Thoracic aorta (tissue), 2 donors: ENCODE data around the gene SETD9. TPM values are rescaled to one million over a fixed set of nuclear protein-coding genes. Genes with fewer than 3 reads are reported as not detected.

Experiments used
- ATAC-seq: fragments of 150-250 bp; one replicate; pipeline ENCODE4 v1.8.0; 2017; ENCODE audit warnings: low read depth; ENCODE audit not compliant: insufficient number of reproducible peaks, low FRiP score
- DNase-seq: peaks from one replicate; pipeline ENCODE4 v3.0.0-alpha.2; 2020; ENCODE audit warnings: low spot score
- H3K27ac ChIP-seq, 2 donors: fragments of 200-600 bp; sonication (generic); 1 replicate in 1 of 2; 2 replicates in 1 of 2; pipeline ENCODE4 v1.5.1; 2016; ENCODE audit warnings: mild to moderate bottlenecking in 2 of 2, moderate library complexity in 2 of 2
- H3K27me3 ChIP-seq: fragments of 200-600 bp; sonication (generic); replicated peaks from 2 replicates; pipeline ENCODE4 v1.6.0; 2016; ENCODE audit warnings: mild to moderate bottlenecking; ENCODE audit not compliant: insufficient read depth
- H3K36me3 ChIP-seq: fragments of 200-600 bp; sonication (generic); one replicate; pipeline ENCODE4 v1.5.1; 2016
- H3K4me1 ChIP-seq, 2 donors: fragments of 200-600 bp; sonication (generic); 1 replicate in 1 of 2; 2 replicates in 1 of 2; pipeline versions ENCODE4 v1.5.1 to v1.6.0; 2016; ENCODE audit warnings: low read depth in 2 of 2, mild to moderate bottlenecking in 1 of 2; ENCODE audit not compliant: control insufficient read depth in 1 of 2
- H3K4me3 ChIP-seq: fragments of 200-600 bp; sonication (generic); 2 replicates; pipeline ENCODE4 v1.5.1; 2016; ENCODE audit warnings: mild to moderate bottlenecking
- H3K9me3 ChIP-seq: fragments of 200-600 bp; sonication (generic); 2 replicates; pipeline ENCODE4 v1.5.1; 2016
- CTCF ChIP-seq: fragments of 200-600 bp; sonication (generic); IDR thresholded peaks from one replicate; pipeline ENCODE4 v1.5.1; 2019; ENCODE audit warnings: antibody characterized with exemption
- total RNA-seq, 2 donors: library from RNA; depleted of rRNA; stranded (reverse); fragments of >200 nt; gene quantifications; one replicate each; pipeline versions ENCODE4 v1.1.0 to v1.2.3, GENCODE V29; 2016

Gene SETD9
- total RNA-seq, 2 donors from 2014 or later: 5.1 to 8.8 TPM

DNA sequence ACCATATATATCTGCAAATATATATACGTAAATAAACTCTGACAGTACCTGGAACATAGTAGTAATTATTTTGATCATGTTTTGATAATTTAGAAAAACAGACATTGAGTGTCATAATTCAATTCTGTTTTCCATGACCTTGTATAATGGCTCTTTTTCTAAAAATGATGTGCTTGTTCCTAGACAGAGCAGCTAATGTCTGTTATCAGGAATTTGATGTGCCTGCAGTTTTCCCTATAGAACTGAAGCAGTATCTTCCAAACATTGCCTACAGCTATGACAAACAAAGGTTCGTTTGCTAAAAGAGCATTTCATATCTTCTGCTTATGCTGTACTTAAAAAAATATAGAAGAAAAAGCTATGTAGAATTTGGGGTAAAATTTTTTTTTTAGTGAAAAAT lies 5.3 kb downstream of the SETD9 start:
- Histone ChIP-seq H3K9me3 (no peaks in the 10 kb centered on the region), H3K36me3 (no peaks in the 10 kb centered on the region), H3K27me3 (no peaks in the 10 kb centered on the region), H3K4me1 (peaks cover 4 to 7% of the 10 kb centered on the region in 2 donors), H3K4me3 (no peak overlapping the region), H3K27ac (no peak overlapping the region)
- DNase-seq: no peak
- TF ChIP-seq CTCF: no peak
- no peak for ATAC-seq

GRCh38 chr5:56917534-56917933 lies 8.1 kb downstream of the SETD9 start:
- H3K27me3 ChIP-seq: no peaks in the 10 kb centered on the region
- no peak for TF ChIP-seq CTCF
- H3K4me3 ChIP-seq: no peak overlapping the region
- H3K4me1 ChIP-seq: no peaks in the 10 kb centered on the region
- peaks cover 3% of the 10 kb centered on the region for H3K36me3 ChIP-seq
- H3K27ac ChIP-seq: no peak overlapping the region
- no peaks in the 10 kb centered on the region for H3K9me3 ChIP-seq
- DNase-seq (no peak), ATAC-seq (no peak)

GRCh38 chr5:56918054-56918453 lies 8.7 kb downstream of the SETD9 start:
- TF ChIP-seq CTCF: no peak
- no peak overlapping the region for H3K4me3 ChIP-seq
- peaks cover 8% of the 10 kb centered on the region for H3K36me3 ChIP-seq
- DNase-seq: no peak
- H3K27ac ChIP-seq: no peak overlapping the region
- ATAC-seq: no peak
- H3K9me3 ChIP-seq: no peaks in the 10 kb centered on the region
- no peaks in the 10 kb centered on the region for H3K27me3 ChIP-seq
- H3K4me1 ChIP-seq: no peaks in the 10 kb centered on the region

- no peaks in the 10 kb centered on the region for H3K9me3 ChIP-seq
- H3K36me3 ChIP-seq: peaks cover 13% of the 10 kb centered on the region
- DNase-seq (no peak), ATAC-seq (no peak)
- H3K27me3 ChIP-seq: no peaks in the 10 kb centered on the region
- H3K27ac ChIP-seq: no peak overlapping the region
- H3K4me3 ChIP-seq: no peak overlapping the region
- H3K4me1 ChIP-seq: no peaks in the 10 kb centered on the region
- no peak for TF ChIP-seq CTCF
Observed at GRCh38 chr5:56919942-56920662, 10.7 kb downstream of the SETD9 start.

DNA sequence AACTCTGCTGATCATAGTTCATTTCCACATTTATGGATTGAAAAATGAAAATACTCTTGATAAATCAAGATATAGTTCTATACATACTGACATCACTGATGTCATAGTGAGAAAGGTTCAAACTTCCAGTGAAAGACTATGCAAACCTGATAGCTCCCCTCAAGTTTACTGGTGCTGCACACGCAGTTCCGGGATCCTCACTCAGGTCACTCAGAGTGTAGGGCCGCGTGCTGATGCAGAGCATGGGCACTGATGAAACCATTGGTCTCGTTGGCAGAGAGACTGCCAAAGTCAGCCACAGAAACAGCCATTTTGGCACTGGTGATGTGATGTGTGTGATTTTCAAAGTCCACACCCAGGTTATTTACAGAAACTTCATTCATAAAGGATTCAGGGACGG lies 13.5 kb downstream of the SETD9 start:
- Histone ChIP-seq H3K27me3 (no peaks in the 10 kb centered on the region), H3K27ac (no peak overlapping the region), H3K9me3 (no peaks in the 10 kb centered on the region), H3K4me1 (no peaks in the 10 kb centered on the region), H3K4me3 (no peak overlapping the region), H3K36me3 (peaks cover 14% of the 10 kb centered on the region)
- DNase-seq (no peak), ATAC-seq (no peak)
- no peak for TF ChIP-seq CTCF
